HG03045 (cell line): ENCODE results near the gene FNBP1.

Source experiments
- ATAC-seq: cut with Tn5 transposase; IDR thresholded peaks from one replicate; pipeline ENCODE4 v1.9.1; 2021; ENCODE audit warnings: mild to moderate bottlenecking, moderate library complexity; ENCODE audit not compliant: unreplicated experiment

FNBP1 gene

GRCh38 chr9:130049431-130050210, 6.6 kb upstream of the FNBP1 start:
- ATAC-seq: no peak

DNA sequence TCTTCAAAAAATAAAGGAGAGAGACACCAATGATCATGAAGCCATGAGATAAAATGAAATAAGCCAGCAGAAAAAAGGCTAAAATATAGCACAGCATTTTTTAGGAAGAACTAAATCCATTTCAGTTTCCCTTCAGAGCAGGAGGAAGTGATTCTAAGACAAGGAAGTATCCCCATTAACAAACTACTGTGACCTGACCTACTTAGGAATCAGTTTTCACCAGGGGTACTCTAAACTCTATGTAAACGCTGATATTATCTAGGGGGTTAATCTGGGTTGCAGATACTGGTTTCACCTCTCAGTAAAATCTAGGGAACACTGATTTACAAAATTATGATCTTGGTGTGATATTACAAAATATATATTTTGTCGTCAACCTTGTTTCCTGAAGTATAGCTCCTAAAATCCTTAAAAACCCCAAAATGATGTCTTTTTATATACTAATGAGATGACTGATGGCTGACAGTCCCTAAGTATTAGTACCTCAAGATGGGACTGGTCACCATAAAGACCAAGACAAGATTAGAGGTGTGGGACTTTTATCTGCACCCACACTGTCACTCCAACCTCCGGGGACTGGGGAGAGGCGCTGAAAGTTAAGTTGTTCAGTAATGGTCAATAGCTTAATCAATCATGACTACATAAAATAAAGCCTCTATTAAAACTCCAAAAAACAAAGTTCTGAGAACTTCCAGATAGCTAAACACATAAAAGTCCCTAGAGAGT, 2.9 kb upstream of the FNBP1 start:
- no peak for ATAC-seq

DNA sequence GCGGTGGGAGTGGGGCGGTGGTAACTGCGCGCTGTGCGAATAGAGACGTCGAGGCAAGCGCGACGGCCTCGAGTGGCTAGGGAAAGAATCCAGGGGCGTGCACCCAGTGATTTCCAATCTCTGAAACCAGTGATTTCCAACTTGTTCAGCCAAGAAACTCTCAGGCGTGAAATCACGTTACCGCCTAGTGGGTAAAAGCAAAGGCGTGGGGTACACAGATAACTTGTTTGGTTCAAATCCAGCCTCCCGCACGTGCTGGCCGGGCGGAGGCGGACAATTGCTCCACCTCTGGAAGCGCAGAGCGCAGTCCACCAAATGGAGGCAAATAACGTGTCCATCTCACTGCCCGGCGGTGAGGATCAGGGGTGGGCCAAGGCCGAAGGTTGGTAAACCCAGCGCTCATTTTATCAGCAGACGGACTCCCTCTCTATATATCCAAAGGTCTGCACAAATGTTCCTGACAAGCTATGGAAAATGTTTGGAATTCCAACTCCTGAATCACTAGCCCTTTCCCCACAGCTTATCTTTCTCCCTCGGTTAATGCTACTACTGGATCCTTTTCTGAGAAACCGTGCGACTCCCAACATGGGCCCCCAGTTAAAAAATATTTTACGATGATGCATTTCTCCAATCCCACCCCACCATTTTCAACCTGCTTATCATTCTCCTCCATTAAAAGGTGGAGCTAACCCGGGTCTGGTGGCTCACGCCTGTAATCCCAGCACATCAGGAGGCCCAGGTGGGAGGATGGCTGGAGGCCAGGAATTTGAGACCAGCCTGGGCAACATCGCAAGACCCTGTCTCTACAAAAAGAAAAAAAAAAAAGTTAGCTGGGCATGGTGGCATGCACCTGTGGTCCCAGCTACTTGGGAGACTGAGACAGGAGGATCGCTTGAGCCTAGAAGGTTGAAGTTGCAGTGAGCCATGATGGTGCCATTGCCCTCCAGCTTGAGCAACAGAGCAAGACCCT, 950 bp upstream of the FNBP1 start:
- ATAC-seq: no peak

DNA sequence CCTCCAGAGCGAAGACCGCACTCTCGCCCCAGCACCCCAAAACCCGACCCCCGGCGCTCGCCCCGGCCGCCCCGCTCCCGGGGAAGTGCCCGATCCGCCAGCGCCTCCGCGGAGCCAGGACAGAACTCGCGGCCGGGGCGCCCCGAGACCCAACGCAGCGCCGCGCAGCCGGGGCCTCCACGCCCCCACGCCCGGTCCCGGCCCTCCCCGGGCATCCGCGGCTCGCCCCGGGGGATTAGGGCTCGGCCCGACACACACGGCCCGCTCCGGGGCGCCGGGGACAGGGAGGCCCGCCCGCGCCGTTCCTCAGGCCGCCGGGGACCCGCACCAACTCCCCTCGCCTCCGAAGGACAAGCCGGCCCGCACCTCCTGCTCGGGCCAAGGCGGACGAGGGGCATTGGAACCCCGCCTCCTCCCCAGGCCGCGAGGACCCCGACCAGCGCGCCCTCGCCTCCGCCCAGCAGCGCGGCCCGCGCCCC, 544 bp downstream of the FNBP1 start:
- peak; percentile 24 for ATAC-seq

GRCh38 chr9:130041648-130042405, 1.2 kb downstream of the FNBP1 start:
- no peak for ATAC-seq

DNA sequence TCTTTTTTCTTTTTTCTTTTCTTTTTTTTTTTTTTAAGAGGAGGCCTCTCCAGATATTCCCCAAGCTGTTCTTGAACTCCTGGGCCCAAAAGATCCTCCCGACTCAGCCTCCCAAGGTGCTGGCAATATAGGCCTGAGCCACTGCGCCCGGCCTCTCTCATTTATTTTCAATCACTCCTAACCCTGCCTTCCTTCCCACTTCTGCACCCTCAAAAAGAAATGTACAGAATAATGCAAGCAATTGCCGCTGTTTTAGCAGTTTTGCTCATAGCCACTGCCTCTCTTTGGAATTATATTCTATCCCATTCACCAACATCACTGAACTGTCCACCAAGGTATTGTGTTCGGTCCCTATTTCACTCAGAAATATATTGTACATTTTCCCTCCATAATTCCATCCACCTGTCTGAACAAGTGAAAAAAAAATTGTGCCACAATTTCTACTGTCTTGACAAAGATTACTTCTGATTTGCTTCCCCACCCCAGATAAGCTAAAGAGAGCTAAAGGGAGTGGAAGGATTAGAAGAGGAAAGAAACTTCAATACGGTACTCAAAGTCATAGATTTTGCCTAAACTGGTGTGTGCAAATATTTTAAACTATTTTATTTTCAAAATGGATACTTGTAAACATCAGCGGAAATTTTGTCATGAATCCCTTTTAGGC, 1.9 kb downstream of the FNBP1 start:
- ATAC-seq: no peak

DNA sequence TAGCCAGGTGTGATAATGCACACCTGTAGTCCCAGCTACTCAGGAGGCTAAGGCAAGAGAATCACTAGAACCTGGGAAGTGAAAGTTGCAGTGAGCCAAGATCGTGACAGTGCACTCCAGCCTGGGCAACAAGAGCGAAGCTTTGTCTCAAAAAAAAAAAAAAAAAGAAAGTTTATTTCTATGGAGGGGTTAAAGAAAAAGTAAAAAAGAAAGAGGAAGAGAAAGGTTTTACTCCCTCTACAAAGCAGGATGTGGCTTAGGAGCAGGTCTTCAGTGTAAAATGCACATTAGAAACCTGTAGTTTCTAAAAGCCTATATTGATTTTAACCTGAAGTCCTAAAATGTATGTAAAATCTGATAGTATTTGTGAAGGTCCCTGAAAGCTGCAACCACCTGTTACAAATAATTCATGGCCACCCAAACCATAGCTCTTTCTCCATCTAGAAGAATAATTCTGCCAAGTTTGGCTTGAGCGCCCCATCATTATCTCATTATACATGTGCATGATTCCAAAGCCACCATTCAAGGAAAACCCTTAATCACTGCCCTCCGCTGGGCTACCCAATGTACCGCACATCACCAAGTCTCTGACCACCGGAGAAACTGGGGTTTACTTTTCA, 3.4 kb downstream of the FNBP1 start:
- ATAC-seq: no peak

DNA sequence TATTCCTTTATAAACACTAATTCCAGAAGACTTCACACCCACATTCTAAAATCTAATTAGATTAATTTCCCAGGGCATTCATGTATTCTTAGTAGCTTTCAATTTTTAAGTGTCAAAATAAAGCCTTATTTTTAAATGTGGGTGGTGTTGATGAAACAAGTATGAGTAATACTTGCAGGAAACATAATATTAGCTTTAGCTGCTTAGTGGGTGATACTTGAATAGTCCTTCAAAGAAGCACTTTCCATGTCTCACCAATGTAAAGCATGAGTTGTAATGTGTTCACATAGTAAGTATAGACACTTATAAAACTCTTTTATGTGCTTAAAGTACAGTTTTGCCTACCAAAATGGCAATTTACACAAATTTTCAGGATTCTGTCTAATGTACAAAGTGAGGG, 6.9 kb downstream of the FNBP1 start:
- no peak for ATAC-seq

DNA sequence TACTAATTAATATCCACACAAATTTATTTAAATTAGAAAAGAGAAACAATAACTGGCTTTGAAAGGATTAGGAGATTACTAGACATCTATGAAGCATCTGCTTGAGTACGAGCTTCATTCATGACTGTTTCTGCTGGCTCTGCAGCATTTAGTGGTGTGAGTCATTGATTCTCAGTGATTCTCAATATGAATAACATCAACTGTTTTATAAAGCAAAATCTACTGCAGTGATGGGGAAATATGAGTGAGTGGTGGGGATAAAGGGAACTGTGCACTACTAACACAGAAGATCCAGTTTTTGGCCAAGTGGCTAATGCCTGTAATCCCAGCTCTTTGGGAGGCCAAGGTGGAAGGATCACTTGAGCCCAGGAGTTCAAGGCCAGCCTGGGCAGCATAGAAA, 8.4 kb downstream of the FNBP1 start:
- ATAC-seq: no peak

DNA sequence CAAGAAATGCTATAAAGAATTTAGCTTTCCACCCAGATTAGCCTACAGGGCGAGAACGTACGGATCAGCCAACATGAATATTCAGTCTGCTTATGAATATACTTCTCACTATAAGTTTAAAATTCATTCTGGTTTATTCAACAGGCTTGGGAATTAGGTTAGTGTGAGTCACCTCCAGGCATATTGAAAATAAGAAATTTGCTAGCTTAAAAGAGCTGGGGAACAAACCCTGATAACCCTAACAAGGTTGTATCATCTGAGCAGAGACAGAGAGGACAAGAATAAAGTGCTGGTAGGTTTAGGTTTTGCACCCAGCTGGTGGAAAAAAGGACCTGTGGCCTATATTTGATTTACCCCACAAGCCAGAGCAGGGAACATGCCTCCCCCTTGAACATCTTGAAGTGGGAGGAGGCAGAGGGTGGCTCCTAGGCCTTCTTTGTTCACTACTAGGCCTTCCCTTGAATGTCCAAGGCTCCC, 12.3 kb downstream of the FNBP1 start:
- no peak for ATAC-seq

GRCh38 chr9:130029223-130029973, 13.6 kb downstream of the FNBP1 start:
- ATAC-seq: no peak

DNA sequence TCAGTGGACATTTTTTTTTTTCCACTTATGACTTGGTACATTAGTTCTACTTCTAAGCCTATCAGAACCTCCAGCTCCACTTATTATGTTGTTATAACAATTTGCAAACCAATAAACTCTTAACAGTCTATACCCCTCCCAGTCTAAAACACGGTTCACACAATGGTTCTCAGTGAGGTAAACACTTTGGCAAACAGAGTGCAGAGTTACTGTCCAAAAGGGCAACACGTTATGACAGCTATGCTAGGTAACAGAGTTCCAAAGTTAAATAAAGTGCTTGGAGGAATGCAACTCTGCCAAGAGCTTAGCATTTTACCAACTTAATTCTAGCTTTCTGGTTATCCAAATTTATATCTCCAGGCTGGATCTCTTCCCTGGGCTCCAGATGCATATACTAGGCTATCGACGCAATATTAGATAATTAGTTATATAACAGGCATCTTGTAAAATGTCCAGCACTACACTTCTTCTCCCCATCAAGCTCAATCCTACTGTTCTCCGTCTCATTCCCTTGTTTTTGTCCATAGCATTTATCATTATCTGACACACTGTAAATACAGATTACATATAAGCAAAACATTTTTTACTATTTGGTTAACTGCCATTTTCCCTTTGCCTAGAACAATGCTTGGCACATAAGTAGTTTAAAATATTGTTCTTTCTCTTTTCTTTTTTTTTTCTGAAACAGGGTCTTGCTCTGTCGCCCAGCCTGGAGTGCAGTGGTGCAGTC, 14.3 kb downstream of the FNBP1 start:
- no peak for ATAC-seq

DNA sequence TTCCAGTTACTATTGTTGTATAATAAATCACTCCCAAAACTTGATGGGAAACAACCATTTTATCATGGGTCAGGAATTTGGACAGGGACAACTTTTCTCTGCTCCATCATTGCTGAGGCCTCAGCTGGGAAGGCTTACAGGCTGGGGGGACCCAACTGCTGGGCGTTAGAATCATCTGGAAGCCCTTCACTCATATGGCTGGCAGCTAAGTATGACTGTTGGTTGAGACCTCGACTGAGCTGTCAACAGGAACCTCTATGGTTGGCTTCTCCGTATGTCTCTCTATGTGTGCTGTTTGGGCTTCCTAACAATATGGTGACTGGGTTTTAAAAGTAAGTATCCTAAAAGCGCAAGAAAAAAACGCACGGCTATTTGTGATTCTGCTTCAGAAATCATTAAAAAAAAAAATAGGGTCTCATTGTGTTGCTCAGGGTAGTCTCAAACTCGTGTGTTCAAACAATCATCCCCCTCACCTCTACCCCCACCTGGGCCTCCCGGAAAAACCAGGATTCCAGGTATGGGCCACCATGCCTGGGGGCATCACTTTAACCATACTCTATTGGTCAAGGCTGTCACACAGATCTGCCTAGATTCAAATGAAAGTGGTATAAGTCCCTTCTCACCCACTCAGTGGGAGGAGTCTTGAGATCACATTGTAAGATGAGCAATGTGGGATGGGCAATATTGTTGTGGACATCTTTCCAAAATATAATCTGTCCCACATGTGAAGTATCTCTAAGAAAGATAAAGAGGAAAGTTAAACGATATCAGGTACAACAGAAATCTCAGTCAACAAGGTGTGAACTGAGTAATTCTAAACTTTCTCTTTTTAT, 15.2 kb downstream of the FNBP1 start:
- no peak for ATAC-seq

DNA sequence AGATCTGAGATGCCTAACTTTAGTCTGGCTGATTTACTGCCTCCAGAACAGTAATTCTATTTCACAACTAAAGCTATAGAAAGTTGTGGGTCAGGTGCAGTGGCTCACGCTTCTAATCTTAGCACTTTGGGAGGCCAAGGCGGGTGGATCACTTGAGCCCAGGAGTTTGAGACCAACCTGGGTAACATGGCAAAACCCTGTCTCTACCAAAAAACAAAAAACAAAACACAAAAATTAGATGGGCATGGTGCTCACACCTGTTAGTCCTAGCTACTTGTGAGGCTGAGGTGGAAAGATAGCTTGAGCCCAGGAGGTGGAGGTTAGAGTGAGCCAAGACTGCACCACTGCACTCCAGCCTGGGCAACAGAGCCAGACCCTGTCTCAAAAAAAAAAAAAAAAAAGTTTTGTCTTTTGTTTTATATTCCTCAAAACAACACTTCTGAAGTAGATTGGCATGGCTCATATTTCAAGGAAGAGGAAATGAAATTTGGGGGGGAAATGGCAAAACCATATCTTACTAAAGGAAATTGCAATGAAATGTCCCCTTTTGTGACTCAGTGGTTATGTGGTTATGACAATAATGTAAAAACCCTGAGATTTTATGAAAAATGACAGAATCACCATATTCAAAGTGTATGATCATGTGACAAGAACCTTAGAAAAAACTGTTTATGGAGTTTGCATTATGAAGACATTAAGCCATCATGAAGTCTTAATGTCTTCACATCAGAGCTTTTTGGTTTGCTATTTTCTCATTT, 16.2 kb downstream of the FNBP1 start:
- no peak for ATAC-seq

DNA sequence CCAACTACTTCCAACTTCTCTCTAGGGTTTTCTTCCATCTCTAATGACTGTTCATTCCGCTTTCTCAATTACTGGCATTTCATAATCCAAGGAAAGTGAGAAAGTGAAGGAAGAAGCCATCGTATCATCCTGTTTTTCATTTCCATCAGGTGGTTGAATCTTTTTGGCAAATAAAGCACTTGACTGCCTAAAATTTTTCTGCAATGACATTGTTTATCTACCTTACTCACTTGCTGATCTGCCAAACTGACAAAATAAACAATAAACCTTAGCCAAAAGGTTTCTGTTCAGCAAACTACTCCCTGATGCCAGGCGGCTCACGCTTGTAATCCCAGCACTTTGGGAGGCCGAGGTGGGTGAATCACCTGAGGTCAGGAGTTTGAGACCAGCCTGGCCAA, 18.4 kb downstream of the FNBP1 start:
- ATAC-seq: no peak

GRCh38 chr9:130023994-130024596, 18.9 kb downstream of the FNBP1 start:
- ATAC-seq: no peak
